ENCODE measurements around the gene PRDM15.

Gene PRDM15

DNA sequence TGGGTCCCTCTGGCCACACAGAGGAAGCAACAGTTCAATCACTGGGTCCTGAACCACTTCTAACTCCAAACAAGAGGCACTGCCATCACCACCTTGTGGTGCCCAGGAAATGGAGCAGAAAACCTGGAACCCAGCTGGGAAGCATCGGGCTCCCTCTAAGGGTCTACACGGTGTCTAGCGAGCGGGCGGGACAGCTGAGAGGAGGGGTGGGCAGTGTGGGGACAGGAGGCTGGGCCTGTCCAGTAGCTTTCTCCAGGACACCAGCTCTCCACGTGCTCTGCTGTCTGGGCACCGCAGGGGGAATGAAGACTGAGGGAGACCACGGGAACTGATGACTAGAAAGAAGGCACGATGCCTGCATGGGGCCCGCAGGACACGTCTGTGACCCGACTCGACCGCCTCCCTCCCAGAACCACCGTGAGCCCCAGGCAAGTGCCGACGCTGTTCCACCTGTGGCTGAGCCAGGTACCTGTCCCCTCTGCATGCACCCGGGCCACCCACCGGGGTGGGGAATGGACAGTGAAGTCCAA is 5.4 kb upstream of the PRDM15 start:
- DNase-seq = no peak
- Mint-ChIP-seq H3K27ac (no peak overlapping the region), H3K4me3 (no peak overlapping the region), H3K36me3 (ENCODE audit: low read depth) (peaks cover 2% of the 10 kb centered on the region), H3K27me3 (no peaks in the 10 kb centered on the region), H3K9me3 (no peaks in the 10 kb centered on the region), H3K4me1 (ENCODE audit: low read depth) (peaks cover 5% of the 10 kb centered on the region)

DNA sequence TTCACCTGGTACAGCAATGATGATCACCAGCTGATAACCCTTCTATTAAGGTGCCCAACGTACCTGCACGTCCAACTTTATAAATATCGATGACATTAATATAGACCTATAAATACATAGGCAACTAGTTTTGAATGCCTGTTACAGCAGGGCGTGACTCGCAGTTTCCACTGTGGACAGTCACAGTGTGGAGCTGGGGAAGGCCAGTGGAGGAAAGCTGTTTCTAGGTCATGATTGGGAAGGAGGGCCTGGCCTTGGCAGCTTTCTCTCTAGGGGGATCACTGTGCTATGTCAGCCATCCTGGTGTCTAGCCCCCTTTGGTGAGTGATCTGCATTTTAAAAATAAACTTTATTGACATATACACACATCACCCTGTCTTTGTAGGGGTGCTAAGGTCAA is 4.4 kb upstream of the PRDM15 start:
- no peak overlapping the region for H3K27ac Mint-ChIP-seq
- H3K27me3 Mint-ChIP-seq = no peaks in the 10 kb centered on the region
- H3K36me3 Mint-ChIP-seq (ENCODE audit: low read depth) = peaks cover 2% of the 10 kb centered on the region
- H3K9me3 Mint-ChIP-seq = no peaks in the 10 kb centered on the region
- H3K4me3 Mint-ChIP-seq = no peak overlapping the region
- peaks cover 5% of the 10 kb centered on the region for H3K4me1 Mint-ChIP-seq (ENCODE audit: low read depth)
- no peak for DNase-seq

DNA sequence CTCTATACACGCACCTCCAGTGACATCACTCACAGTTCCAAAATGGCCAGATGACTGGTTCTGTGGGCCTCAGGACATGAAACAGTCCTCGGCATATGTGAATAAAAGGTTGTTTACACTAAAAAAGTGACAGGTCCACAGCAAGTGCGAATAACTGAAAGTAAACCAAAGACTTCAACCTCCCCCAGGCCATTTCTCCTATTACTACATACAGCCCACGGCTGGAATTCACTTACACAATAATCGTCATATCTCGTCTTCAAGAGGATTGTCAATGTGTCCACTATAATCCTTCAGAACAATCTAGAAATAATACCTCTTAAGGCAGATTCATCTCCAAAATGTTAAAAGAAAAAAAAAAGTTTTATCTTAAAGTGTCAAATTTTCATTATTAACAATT is 1.9 kb upstream of the PRDM15 start:
- DNase-seq = no peak
- H3K4me1 Mint-ChIP-seq (ENCODE audit: low read depth) = peaks cover 27% of the 10 kb centered on the region
- H3K27ac Mint-ChIP-seq = no peak overlapping the region
- H3K27me3 Mint-ChIP-seq = no peaks in the 10 kb centered on the region
- H3K36me3 Mint-ChIP-seq (ENCODE audit: low read depth) = peaks cover 21% of the 10 kb centered on the region
- no peaks in the 10 kb centered on the region for H3K9me3 Mint-ChIP-seq
- H3K4me3 Mint-ChIP-seq = peak overlapping the region; percentile 37

DNA sequence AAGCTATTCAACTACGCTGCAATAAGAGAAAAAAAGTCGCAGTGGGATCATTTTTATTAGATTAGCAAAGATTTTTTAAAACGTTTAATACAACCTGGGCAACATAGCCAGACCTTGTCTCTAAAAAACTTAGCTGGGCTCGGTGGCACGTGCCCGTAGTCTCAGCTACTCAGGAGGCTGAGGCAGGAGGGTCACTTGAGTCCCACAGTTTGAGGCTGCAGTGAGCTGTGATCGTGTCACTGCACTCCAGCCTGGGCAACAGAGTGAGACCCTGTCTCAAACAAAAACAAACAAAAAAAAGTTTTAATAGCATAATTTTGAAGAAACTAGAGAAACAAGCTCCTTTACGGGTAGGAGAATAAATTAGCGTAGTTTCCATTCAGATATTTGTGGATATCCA is 1.0 kb upstream of the PRDM15 start:
- peaks cover 33% of the 10 kb centered on the region for H3K4me1 Mint-ChIP-seq (ENCODE audit: low read depth)
- no peaks in the 10 kb centered on the region for H3K9me3 Mint-ChIP-seq
- peak overlapping the region; percentile 83 for H3K4me3 Mint-ChIP-seq
- peaks cover 29% of the 10 kb centered on the region for H3K36me3 Mint-ChIP-seq (ENCODE audit: low read depth)
- no peaks in the 10 kb centered on the region for H3K27me3 Mint-ChIP-seq
- DNase-seq = no peak
- peak overlapping the region; percentile 96 for H3K27ac Mint-ChIP-seq

DNA sequence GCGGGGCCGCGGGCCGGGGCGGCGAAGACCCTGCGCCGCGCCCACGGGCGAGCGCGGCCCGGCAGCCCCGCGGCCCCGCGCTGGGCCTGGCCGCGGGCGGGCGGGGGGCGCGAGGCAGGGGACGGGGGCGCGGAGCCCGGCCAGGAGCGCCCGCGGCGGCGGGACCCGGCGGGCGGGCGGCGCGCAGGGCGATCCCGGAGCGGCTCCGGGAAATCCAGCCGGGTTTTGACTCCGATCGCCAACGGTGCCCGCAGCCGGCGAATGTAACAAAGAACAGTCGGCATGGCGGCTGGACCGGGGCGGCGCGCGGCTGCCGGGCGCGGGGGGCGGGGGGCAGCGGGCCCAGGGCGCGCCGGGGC is 334 bp downstream of the PRDM15 start:
- peaks cover 37% of the 10 kb centered on the region for H3K4me1 Mint-ChIP-seq (ENCODE audit: low read depth)
- H3K27ac Mint-ChIP-seq = no peak overlapping the region
- H3K36me3 Mint-ChIP-seq (ENCODE audit: low read depth) = peaks cover 38% of the 10 kb centered on the region
- no peaks in the 10 kb centered on the region for H3K9me3 Mint-ChIP-seq
- peak; percentile 85 for DNase-seq
- peak overlapping the region; percentile 39 for H3K4me3 Mint-ChIP-seq
- no peaks in the 10 kb centered on the region for H3K27me3 Mint-ChIP-seq

DNA sequence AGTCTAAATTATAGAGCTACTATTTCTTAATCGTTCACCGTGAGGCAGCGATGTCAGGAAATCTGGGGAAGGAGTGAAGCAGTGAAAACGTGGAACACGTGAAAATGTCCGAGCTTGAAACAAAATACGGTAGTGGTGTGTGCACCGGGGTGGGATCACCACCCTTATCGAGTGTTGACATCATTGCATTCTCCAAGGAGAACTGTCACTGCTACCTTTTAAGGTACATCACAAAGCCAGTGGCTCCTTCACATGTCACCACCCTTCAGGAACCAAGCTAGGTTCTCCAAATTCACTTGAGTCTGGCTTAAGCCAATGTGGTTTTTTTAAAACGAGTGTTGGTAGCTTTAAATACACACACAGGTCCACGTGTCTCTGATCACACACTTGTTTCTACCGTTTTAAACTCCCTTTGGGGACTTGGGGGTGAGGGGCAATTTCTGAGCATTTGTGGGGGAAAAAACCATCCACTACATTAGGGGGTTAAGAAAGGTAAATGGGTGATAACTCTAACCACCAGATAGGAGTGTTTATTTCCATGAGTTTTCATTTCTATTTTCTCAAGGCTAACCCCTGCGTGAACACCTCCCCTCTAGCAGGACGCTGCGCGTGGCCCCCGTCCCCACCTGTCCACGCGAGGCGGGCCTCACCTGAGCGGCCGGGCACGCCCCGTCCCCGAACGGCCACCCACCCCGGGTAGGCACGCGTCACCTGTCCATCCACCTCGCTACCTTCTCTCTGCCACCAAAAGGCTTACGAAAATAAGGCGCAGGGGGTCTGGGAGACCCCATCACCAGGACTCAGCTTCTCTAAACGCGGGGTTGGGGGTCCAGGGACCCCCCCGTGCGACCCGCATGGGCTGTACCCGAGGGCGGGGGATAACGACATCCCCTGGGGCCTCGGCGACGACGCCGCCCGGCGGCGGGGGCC is 978 bp downstream of the PRDM15 start:
- H3K27ac Mint-ChIP-seq = peak overlapping the region; percentile 90
- peaks cover 40% of the 10 kb centered on the region for H3K4me1 Mint-ChIP-seq (ENCODE audit: low read depth)
- peak overlapping the region; percentile 85 for H3K4me3 Mint-ChIP-seq
- H3K27me3 Mint-ChIP-seq = no peaks in the 10 kb centered on the region
- H3K9me3 Mint-ChIP-seq = no peaks in the 10 kb centered on the region
- DNase-seq = peak; percentile 66
- peaks cover 43% of the 10 kb centered on the region for H3K36me3 Mint-ChIP-seq (ENCODE audit: low read depth)

DNA sequence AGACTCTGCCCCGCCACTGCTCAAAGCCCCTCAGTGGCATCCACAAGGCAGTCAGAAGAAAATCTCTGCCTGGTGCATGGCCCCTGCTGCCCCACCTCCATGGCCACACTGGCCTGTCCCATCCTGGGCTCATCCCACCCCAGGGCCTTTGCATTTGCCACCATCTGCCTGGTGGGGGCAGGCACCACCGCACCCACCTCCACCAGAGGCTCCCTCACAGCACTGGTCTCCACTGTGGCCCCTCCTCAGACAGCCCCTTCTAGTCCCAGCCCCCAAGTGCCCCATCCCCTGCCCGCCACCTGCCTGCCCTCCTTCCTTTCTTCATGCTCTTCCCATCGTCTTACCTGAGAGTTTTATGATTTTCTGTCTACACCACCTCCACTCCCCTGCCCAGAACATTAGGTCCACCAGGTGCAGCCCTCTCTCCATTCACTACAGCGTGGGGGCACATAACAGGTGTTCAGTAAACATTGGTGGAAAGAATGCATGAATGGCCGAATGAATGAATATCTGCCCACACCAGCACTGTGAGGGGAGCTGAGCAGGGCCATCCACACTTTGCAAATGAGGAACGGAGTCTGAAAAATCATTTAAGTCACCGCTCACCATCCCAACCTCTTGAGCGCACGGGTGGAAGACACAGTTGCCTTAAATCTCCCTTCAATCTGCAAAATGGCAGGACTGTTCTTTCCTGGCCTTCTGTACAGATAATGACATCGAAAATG is 2.1 kb downstream of the PRDM15 start:
- Mint-ChIP-seq H3K36me3 (ENCODE audit: low read depth) (peaks cover 48% of the 10 kb centered on the region), H3K4me1 (ENCODE audit: low read depth) (peaks cover 40% of the 10 kb centered on the region), H3K4me3 (peak overlapping the region; percentile 85), H3K9me3 (no peaks in the 10 kb centered on the region), H3K27ac (peak overlapping the region; percentile 90), H3K27me3 (no peaks in the 10 kb centered on the region)
- DNase-seq = no peak

DNA sequence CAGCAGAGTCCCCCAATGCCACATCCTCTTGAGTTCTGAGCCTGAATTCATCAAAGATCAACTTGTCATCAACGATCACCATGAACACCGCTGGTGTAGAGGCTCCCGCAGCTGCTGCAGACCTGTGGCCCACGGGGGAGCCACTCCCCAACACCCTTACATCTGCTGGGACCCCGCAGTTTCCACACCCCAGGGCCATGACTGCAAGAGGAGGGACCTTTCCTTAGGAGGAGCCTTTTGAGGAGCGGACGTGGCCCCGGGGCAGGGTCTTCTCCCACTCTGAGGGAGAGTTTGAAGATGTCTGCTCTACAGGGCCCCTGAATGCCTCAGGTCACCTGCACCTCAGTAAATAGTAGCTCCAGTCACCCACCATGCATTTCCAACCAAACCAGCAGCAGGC is 2.7 kb downstream of the PRDM15 start:
- peaks cover 55% of the 10 kb centered on the region for H3K36me3 Mint-ChIP-seq (ENCODE audit: low read depth)
- peak overlapping the region; percentile 36 for H3K4me3 Mint-ChIP-seq
- H3K4me1 Mint-ChIP-seq (ENCODE audit: low read depth) = peaks cover 40% of the 10 kb centered on the region
- peak overlapping the region; percentile 1 for H3K27ac Mint-ChIP-seq
- no peaks in the 10 kb centered on the region for H3K27me3 Mint-ChIP-seq
- no peaks in the 10 kb centered on the region for H3K9me3 Mint-ChIP-seq
- DNase-seq = no peak

DNA sequence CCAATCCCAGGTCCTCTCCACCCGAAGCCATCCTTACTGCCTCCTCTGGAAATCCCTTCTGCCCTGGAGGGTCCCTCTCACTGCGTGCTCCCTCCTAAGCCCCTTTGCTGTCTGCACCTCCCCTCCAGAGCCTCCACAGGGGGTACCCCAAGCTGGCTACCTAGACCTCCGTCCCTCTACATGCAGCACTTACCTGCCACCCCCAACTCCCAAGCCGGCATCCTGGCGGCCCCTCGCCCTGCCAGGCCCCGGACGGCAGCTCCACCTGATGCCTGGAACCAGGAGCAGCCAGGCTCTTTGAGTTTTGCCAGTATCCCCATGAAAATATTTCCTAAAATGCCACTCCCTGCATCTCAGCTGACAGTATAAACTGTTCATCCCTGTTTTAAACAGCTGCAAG is 4.1 kb downstream of the PRDM15 start:
- H3K4me3 Mint-ChIP-seq = no peak overlapping the region
- no peak overlapping the region for H3K27ac Mint-ChIP-seq

DNA sequence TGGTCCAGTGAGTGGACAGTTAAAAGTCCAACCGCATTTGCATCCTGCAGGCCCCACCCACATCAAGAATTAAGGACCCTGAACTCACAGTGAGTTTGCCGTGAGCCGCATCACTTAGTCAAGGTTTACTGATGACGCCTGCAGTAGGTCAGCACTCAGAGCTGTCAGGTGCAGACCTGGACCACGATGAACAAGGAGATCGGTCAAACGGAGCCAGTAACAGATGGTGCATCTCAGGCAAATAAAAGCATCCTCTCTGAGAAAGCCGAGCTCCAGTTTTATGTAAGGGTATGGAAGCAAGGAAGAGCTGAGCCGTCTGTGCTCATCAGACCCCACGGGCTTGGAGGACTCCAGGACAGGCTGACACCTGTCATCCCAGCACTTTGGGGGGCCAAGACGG is 4.5 kb downstream of the PRDM15 start:
- Mint-ChIP-seq H3K36me3 (ENCODE audit: low read depth) (peaks cover 63% of the 10 kb centered on the region), H3K27me3 (no peaks in the 10 kb centered on the region), H3K27ac (no peak overlapping the region), H3K9me3 (no peaks in the 10 kb centered on the region), H3K4me1 (ENCODE audit: low read depth) (peaks cover 36% of the 10 kb centered on the region), H3K4me3 (no peak overlapping the region)
- no peak for DNase-seq

More for the DNA sequence above, 4.1 kb downstream of the PRDM15 start:
- Mint-ChIP-seq H3K4me1 (ENCODE audit: low read depth) (peaks cover 40% of the 10 kb centered on the region), H3K9me3 (no peaks in the 10 kb centered on the region), H3K27me3 (no peaks in the 10 kb centered on the region), H3K36me3 (ENCODE audit: low read depth) (peaks cover 61% of the 10 kb centered on the region)
- no peak for DNase-seq

DNA sequence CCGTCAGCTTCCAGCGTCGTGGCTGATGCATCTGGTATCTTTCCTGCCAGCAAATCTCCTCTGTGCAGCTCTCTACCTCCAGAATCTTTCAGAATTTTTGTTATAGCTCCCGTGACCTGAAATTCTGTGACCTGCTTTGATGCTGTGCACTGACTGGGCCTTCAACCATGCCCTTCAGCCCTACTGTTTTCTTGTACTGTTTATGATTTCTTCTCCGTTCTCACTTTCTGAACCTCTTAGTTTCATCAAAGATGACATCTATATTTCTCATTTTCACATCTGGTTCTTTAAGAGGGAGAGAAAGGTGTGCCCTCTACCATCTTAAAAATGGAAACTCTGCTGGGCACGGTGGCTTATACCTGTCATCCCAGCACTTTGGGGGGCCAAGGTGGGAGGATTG is 5.7 kb downstream of the PRDM15 start:
- Mint-ChIP-seq H3K36me3 (ENCODE audit: low read depth) (peaks cover 68% of the 10 kb centered on the region), H3K27me3 (no peaks in the 10 kb centered on the region), H3K27ac (no peak overlapping the region), H3K4me3 (no peak overlapping the region), H3K9me3 (no peaks in the 10 kb centered on the region), H3K4me1 (ENCODE audit: low read depth) (peaks cover 38% of the 10 kb centered on the region)
- DNase-seq = no peak

DNA sequence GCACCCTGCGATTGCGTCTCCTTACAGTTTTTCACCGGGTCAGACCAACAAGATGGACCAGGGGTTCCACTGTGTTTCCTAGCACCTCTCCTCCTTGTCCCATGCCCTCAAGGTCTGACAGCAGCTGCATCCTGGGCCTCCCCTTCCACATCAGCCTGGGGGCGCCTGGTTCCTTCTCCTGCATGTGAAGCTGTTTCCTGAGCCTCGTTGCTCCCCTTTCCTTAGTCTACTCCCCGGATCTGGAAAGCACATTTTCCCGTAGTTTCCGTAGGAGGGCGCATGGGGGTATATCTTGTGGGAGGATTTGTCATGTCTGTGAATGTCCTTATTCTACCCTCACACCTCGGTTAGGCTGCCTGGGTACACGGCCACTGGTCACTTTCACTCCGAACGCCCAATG is 6.1 kb downstream of the PRDM15 start:
- no peak for DNase-seq
- no peak overlapping the region for H3K4me3 Mint-ChIP-seq
- no peaks in the 10 kb centered on the region for H3K27me3 Mint-ChIP-seq
- H3K4me1 Mint-ChIP-seq (ENCODE audit: low read depth) = peaks cover 41% of the 10 kb centered on the region
- H3K36me3 Mint-ChIP-seq (ENCODE audit: low read depth) = peaks cover 66% of the 10 kb centered on the region
- no peak overlapping the region for H3K27ac Mint-ChIP-seq
- no peaks in the 10 kb centered on the region for H3K9me3 Mint-ChIP-seq

DNA sequence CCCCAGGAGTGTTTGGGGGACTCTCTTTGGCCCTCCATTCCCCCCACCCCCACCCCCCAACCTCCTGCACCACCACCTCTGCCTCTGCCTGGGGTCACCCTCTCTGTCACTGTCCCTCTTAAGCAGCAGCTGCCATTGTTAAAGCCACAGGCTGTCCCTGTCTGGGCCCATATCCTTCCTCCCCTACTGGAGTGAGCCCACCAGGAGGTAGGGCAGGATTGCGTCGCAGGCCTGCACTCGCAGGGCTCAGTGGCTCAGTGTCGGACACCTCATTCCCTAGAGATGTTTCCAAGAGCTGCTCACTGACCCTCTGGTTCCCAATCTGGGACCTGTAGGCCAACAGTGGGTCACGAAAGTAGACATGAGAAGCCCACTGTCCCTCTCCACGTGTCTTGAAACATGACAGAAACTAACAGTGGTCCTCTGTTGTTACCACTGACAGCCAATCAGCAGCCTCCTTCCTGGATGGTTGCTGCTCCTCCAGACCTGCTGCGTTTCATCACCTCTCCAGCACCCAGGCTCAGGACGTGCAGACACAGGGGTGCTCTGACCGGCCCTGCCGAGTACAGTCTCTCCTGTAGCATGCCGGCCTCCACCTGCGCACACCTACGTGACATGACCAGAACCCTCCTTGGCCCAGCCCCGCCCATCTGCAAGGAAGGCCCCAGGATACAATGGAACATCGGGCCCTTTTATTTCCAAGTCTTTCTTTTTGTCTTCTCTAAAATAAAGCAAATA is 7.7 kb downstream of the PRDM15 start:
- Mint-ChIP-seq H3K4me3 (no peak overlapping the region), H3K9me3 (no peaks in the 10 kb centered on the region), H3K27ac (no peak overlapping the region), H3K27me3 (no peaks in the 10 kb centered on the region), H3K36me3 (ENCODE audit: low read depth) (peaks cover 52% of the 10 kb centered on the region), H3K4me1 (ENCODE audit: low read depth) (peaks cover 33% of the 10 kb centered on the region)
- DNase-seq = no peak

DNA sequence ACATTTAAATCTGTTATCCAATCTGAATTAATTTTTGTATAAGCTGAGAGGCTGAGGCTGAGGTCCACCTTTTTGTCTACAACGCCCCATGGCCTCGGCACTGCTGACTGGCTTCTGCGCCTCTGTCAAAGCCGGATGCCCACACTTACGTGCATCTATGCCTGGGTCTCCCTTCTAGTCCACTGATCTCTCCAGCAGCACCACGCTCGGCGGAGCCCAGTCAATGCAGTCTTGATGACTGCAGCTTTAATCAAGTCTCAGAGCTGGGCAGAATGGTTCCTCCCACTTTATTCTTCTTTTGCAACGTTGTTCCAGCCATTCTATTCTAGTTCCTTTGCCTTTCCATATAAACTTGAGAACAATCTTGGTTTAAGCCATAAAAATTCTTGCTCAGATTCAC is 9.4 kb downstream of the PRDM15 start:
- no peaks in the 10 kb centered on the region for H3K9me3 Mint-ChIP-seq
- DNase-seq = no peak

More for the DNA sequence above, 9.4 kb downstream of the PRDM15 start:
- no peak overlapping the region for H3K27ac Mint-ChIP-seq
- peaks cover 32% of the 10 kb centered on the region for H3K4me1 Mint-ChIP-seq (ENCODE audit: low read depth)
- no peak overlapping the region for H3K4me3 Mint-ChIP-seq
- H3K27me3 Mint-ChIP-seq = no peaks in the 10 kb centered on the region
- H3K36me3 Mint-ChIP-seq (ENCODE audit: low read depth) = peaks cover 39% of the 10 kb centered on the region
